Keratinocyte (primary cell): ENCODE measurements around the gene TDRKH.

Source experiments
- CTCF ChIP-seq, 3 experiments: IDR thresholded peaks in 1 of 3; conservative IDR thresholded peaks in 1 of 3; optimal IDR thresholded peaks in 1 of 3; 2 replicates in 2 of 3; 3 replicates in 1 of 3; pipeline versions ENCODE3 to v1.5.1; 2011; ENCODE audit warnings: low read length in 3 of 3, mild to moderate bottlenecking in 3 of 3, moderate library complexity in 2 of 3, control low read depth in 1 of 3, inconsistent platforms in 1 of 3; ENCODE audit not compliant: insufficient read depth in 2 of 3; ENCODE audit errors: extremely low read depth in 1 of 3
- EZH2 ChIP-seq: IDR thresholded peaks from one replicate; pipeline ENCODE4 v1.6.1; 2012; ENCODE audit warnings: inconsistent platforms, mild to moderate bottlenecking, low read length, moderate library complexity

GRCh38 chr1:151814426-151814825 lies 24.1 kb upstream of the TDRKH start:
- TF ChIP-seq EZH2 (no peak), CTCF (optimal IDR thresholded peaks at IDR 0.05 in 1 of 3, IDR thresholded peaks at IDR 0.05 in 1 of 3, conservative IDR thresholded peaks at IDR 0.05 in 1 of 3; ENCODE audit: extremely low read depth in 1 of 3, insufficient read depth in 2 of 3, low read length in 3 of 3) (no peak)
